ENCODE measurements around the gene EFNA5. TPM values are rescaled to one million over a fixed set of nuclear protein-coding genes. Genes with fewer than 3 reads are reported as not detected.

The EFNA5 gene
- total and polyA plus RNA-seq, 10 of the 15 experiments (the other 5 are each of a cell fraction or from before 2014, with no cell fraction given) = 0.19 to 12.6 (median 3.9) TPM

DNA sequence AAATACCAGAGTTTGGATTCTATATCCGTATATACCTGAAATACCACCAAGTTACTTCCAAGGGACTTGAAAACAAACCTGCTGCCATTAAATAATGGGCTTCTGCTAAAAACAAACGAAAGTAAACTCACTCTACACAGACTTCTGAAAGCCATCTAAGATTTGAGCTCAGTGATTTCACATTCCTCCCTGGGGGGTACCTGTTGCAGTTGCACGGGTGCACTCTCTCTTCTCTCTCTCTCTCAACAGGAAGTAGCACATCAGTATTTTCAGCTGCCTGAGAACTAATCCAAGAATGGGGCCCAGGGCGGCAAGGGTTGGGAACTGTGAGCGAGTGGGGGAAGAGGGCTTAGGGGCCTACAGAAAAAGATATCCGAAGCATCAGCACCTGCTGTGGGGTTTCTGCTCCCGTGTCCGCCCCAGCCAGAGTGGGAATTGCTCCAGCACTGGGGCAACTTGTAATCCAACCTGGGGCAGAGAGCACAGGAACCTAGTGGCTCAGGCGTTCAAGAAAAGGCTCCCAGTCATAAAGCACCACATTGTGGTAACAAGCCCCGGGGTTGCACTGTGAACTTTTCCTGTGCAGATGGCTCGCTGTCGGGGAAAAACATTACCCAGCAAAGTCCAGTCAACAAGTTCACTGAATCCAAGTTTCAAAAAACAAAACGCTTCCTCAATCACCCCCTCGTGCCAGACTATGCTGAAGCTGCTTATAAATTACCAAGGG, 99.8 kb downstream of the EFNA5 start:
- Histone ChIP-seq H3K36me3 (ENCODE audit: control insufficient read depth in 2 of 2, insufficient read depth in 2 of 2, low read length in 1 of 2) (no peaks in the 10 kb centered on the region), H4K20me1 (ENCODE audit: control insufficient read depth, insufficient read depth) (no peaks in the 10 kb centered on the region), H3K4me1 (ENCODE audit: control insufficient read depth, insufficient read depth, low read length) (peaks cover 23% of the 10 kb centered on the region), H3K9me3 (replicated peaks; ENCODE audit: control insufficient read depth, insufficient read depth, low read length) (no peaks in the 10 kb centered on the region), H2AFZ (ENCODE audit: control insufficient read depth, low read depth, low read length) (peak overlapping the region; percentile 84), H3K79me2 (ENCODE audit: control insufficient read depth, insufficient read depth, low read length) (peaks cover 35% of the 10 kb centered on the region), H3K9ac (ENCODE audit: control insufficient read depth, insufficient read depth, low read length) (peak overlapping the region; percentile 71), H3K27me3 (replicated peaks in 1 of 2; ENCODE audit: control insufficient read depth in 2 of 2, insufficient read depth in 2 of 2, low read length in 1 of 2) (no peaks in the 10 kb centered on the region), H3K27ac (ENCODE audit: control insufficient read depth, insufficient read depth) (peak overlapping the region; percentile 95), H3K4me3 (peak overlapping the region; percentile 64), H3K4me2 (ENCODE audit: control insufficient read depth, insufficient read depth) (peak overlapping the region; percentile 95)
- DNase-seq (ENCODE audit: low read depth, low spot score) (peak; percentile 94), FAIRE-seq (no peak), ATAC-seq (peak; percentile 85)
- intact Hi-C loops (cut with micrococcal nuclease; ENCODE audit: unreplicated experiment) (loop anchor here (1.0 to 10.0 kb wide), 6 partner anchors 94 to 774 kb away; no protein-coding TSS in a partner anchor), in situ Hi-C loops (cut with MboI) (no loop called here)
- CTCF ChIA-PET = interaction anchor here (0.6 to 4.1 kb wide), 35 partner anchors 8 to 597 kb away, joined by 3 to 34 read pairs (median 7); no protein-coding TSS in a partner anchor
- POLR2A ChIA-PET = interaction anchor here (0.7 to 4.1 kb wide), 10 partner anchors 14 to 242 kb away, joined by 3 to 12 read pairs (median 4); no protein-coding TSS in a partner anchor
- BruUV-seq (replicated peaks) = no TSS peak
- RAD21 ChIA-PET (ENCODE audit: unreplicated experiment) = interaction anchor here (0.7 to 4.2 kb wide), 50 partner anchors 9 to 466 kb away, joined by 3 to 44 read pairs (median 6); no protein-coding TSS in a partner anchor
- 2% methylated on average over 14 of the region's 14 CpGs for WGBS (ENCODE audit: insufficient coverage, insufficient replicate concordance, low lambda C conversion rate, missing lambda C conversion rate)
- SMC1A ChIA-PET (ENCODE audit: uncharacterized antibody, unreplicated experiment) = interaction anchor here (0.7 to 9.7 kb wide), 48 partner anchors 9 to 775 kb away, joined by 3 to 106 read pairs (median 6); no protein-coding TSS in a partner anchor
- TF ChIP-seq FOXM1 (IDR thresholded peaks at IDR 0.05; ENCODE audit: low read depth, low read length) (peak; percentile 90), PAX8 (IDR thresholded peaks at IDR 0.05) (no peak), ZNF217 (IDR thresholded peaks at IDR 0.05) (no peak; the same call in 1 of the 2 replicates), ZNF24 (IDR thresholded peaks at IDR 0.05) (peak; percentile 49), RAD21 (IDR thresholded peaks at IDR 0.05; ENCODE audit: insufficient read depth, low read depth, low read length) (peak; percentile 35; the same call in 1 of the 2 replicates), GABPA (IDR thresholded peaks at IDR 0.05; ENCODE audit: low read depth) (peak; percentile 74), SMC3 (IDR thresholded peaks at IDR 0.05; ENCODE audit: borderline replicate concordance, low read length) (no peak), RUNX3 (IDR thresholded peaks at IDR 0.05; ENCODE audit: low read length) (peak; percentile 94), NFYA (IDR thresholded peaks at IDR 0.05; ENCODE audit: borderline replicate concordance, low read depth, low read length) (no peak), HDAC2 (IDR thresholded peaks at IDR 0.05) (0 out of 2 replicates have a peak, but pooled peaks have one; percentile 50), CREM (IDR thresholded peaks at IDR 0.05; ENCODE audit: low read depth) (peak; percentile 85), CHD4 (IDR thresholded peaks at IDR 0.05) (no peak), EGR1 (IDR thresholded peaks at IDR 0.05; ENCODE audit: borderline replicate concordance in 1 of 2, low read depth in 2 of 2, low read length in 2 of 2) (peak in 1 of 2 experiments; percentile 66; a peak in 1 of 3 replicates), NRF1 (conservative IDR thresholded peaks at IDR 0.05; ENCODE audit: low read depth, low read length) (no peak), SMAD5 (IDR thresholded peaks at IDR 0.05; ENCODE audit: low read depth) (0 out of 2 replicates have a peak, but pooled peaks have one; percentile 39), GATAD2B (conservative IDR thresholded peaks at IDR 0.05; ENCODE audit: low read depth) (peak; percentile 99)
- TF ChIP-seq, protein P1, sequence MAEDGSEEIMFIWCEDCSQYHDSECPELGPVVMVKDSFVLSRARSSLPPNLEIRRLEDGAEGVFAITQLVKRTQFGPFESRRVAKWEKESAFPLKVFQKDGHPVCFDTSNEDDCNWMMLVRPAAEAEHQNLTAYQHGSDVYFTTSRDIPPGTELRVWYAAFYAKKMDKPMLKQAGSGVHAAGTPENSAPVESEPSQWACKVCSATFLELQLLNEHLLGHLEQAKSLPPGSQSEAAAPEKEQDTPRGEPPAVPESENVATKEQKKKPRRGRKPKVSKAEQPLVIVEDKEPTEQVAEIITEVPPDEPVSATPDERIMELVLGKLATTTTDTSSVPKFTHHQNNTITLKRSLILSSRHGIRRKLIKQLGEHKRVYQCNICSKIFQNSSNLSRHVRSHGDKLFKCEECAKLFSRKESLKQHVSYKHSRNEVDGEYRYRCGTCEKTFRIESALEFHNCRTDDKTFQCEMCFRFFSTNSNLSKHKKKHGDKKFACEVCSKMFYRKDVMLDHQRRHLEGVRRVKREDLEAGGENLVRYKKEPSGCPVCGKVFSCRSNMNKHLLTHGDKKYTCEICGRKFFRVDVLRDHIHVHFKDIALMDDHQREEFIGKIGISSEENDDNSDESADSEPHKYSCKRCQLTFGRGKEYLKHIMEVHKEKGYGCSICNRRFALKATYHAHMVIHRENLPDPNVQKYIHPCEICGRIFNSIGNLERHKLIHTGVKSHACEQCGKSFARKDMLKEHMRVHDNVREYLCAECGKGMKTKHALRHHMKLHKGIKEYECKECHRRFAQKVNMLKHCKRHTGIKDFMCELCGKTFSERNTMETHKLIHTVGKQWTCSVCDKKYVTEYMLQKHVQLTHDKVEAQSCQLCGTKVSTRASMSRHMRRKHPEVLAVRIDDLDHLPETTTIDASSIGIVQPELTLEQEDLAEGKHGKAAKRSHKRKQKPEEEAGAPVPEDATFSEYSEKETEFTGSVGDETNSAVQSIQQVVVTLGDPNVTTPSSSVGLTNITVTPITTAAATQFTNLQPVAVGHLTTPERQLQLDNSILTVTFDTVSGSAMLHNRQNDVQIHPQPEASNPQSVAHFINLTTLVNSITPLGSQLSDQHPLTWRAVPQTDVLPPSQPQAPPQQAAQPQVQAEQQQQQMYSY (CRISPR knock-in tag; IDR thresholded peaks at IDR 0.05) = no peak
- TF ChIP-seq, protein P2, sequence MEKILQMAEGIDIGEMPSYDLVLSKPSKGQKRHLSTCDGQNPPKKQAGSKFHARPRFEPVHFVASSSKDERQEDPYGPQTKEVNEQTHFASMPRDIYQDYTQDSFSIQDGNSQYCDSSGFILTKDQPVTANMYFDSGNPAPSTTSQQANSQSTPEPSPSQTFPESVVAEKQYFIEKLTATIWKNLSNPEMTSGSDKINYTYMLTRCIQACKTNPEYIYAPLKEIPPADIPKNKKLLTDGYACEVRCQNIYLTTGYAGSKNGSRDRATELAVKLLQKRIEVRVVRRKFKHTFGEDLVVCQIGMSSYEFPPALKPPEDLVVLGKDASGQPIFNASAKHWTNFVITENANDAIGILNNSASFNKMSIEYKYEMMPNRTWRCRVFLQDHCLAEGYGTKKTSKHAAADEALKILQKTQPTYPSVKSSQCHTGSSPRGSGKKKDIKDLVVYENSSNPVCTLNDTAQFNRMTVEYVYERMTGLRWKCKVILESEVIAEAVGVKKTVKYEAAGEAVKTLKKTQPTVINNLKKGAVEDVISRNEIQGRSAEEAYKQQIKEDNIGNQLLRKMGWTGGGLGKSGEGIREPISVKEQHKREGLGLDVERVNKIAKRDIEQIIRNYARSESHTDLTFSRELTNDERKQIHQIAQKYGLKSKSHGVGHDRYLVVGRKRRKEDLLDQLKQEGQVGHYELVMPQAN (conservative IDR thresholded peaks at IDR 0.05) = no peak
